Mucosa of stomach (tissue), 1 donor: ENCODE measurements around the gene FKTN.

Experiments
- H3K27me3 ChIP-seq: one replicate; pipeline ENCODE4 v1.7.0; 2013; ENCODE audit warnings: mild to moderate bottlenecking, low read length; ENCODE audit not compliant: control insufficient read depth, insufficient read depth
- H3K36me3 ChIP-seq: one replicate; pipeline ENCODE4 v1.7.0; 2013; ENCODE audit warnings: low read length; ENCODE audit not compliant: control insufficient read depth, insufficient read depth
- H3K4me1 ChIP-seq: one replicate; pipeline ENCODE4 v1.7.0; 2013; ENCODE audit warnings: mild to moderate bottlenecking, low read length; ENCODE audit not compliant: control insufficient read depth, insufficient read depth
- H3K4me3 ChIP-seq: one replicate; pipeline ENCODE4 v1.7.0; 2013; ENCODE audit warnings: low read length
- H3K9ac ChIP-seq: one replicate; pipeline ENCODE4 v1.7.0; 2013; ENCODE audit warnings: mild to moderate bottlenecking, low read length, moderate library complexity
- H3K9me3 ChIP-seq: one replicate; pipeline ENCODE4 v1.7.0; 2013; ENCODE audit warnings: mild to moderate bottlenecking, low read length, moderate library complexity; ENCODE audit not compliant: control insufficient read depth
- donor health status: Pancreatic carcinoma.

Gene FKTN

DNA sequence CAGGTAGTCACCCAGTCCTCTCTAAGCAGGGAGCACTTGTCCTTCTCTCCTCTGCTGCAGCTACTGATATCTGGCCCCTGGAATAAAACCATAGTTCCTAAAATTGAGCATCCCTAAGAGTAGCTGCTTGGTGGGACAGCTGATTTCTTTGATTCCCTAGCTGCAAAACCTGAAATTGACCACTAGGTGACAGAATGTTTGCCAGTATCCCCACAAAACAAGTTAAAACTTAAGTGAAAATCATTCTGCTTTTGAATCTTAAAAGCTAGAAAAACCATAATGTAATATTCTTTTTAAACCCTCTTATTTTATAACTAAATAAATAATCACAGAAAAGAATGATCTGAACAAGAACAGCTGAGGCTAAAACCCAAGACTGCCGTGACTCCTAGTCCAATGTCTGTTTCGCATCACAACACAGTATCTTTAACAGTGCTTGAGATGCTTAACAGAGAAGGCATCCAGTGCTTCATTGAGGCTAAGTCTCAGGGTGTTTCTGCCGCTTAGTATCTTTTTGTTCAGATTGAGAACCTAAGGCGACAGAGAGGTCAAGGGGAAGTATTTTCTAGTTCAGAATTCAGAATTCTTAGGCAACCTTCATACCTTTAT is 80.0 kb downstream of the FKTN start:
- Histone ChIP-seq H3K9ac (no peak overlapping the region), H3K36me3 (no peaks in the 10 kb centered on the region), H3K9me3 (no peaks in the 10 kb centered on the region)

DNA sequence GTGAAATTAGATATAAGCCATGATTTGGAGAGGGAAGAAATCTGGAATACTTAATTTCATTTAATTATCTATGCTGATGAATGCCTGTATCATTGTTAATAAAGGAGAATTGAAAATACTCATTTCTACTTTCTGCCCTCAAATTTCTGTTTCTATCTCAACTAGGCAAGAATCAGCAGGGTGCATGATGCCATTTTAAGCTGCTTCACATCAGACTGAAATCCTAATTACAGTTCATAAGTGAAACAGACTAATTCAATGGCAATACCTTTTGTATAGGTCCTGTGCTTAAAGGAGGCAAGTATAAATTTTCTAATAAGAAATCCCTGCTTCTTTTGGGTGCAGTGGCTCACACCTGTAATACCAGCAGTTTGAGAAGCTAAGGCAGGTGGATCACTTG is 82.0 kb downstream of the FKTN start:
- Histone ChIP-seq H3K9ac (no peak overlapping the region), H3K9me3 (no peaks in the 10 kb centered on the region), H3K27me3 (no peaks in the 10 kb centered on the region), H3K4me1 (no peaks in the 10 kb centered on the region), H3K4me3 (no peak overlapping the region), H3K36me3 (no peaks in the 10 kb centered on the region)

More for the DNA sequence above, 80.0 kb downstream of the FKTN start:
- no peaks in the 10 kb centered on the region for H3K27me3 ChIP-seq
- no peaks in the 10 kb centered on the region for H3K4me1 ChIP-seq
- H3K4me3 ChIP-seq, result no peak overlapping the region

DNA sequence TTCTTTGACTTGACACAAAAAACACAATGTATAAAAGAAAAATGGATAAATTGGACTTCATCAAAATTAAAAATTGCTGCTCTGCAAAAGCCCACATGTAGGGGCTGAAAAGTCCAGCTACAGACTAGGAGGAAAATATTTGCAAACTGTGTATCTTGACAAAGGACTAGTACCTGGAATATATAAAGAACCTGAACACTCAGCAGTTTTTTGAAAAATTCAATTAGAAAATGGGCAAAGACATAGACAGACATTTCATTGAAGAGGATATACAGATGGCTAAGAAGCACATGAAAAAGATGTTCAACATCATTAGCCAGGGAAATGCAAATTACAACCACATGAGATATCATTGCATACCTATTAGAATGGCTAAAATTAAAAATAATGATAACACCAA is 85.9 kb downstream of the FKTN start:
- Histone ChIP-seq H3K9ac (no peak overlapping the region), H3K9me3 (no peaks in the 10 kb centered on the region), H3K4me1 (no peaks in the 10 kb centered on the region), H3K4me3 (no peak overlapping the region), H3K36me3 (no peaks in the 10 kb centered on the region), H3K27me3 (no peaks in the 10 kb centered on the region)

DNA sequence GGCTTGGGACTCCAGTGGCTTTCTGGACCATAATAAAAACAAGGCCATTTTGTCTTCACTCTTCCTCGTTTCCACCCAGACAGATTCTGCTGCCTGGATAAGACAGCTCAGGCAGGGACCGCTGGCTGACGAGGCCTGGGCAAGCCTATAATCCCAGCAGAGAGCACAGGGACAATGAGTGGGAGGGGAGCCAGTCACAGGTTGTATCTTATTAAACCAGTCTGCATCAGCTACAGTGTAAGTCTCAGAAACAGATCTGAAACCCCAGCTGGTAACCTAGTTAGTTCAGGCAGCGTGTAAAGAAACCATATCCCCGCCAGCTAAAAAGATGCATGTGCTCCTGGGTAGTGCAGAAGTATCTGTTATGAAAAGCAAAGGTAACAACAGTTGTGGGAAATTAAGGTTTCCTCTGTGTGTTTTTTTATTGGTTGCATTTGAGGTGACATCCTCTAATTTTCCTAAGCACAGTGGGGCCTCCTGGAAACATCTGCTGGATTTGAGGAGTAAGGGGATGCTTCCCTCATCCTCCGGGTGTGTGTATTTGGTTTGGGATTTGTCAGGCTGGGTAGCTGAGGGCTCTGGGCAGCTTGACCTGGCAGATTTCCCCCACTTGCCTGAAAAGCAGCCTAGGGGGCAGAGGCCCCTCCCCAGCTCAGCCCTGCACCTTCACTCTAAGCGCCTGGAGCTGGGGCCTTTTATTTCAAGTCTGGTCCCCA is 89.1 kb downstream of the FKTN start:
- no peaks in the 10 kb centered on the region for H3K36me3 ChIP-seq
- no peaks in the 10 kb centered on the region for H3K27me3 ChIP-seq
- H3K4me1 ChIP-seq, result no peaks in the 10 kb centered on the region
- H3K9me3 ChIP-seq, result no peaks in the 10 kb centered on the region
- H3K4me3 ChIP-seq, result no peak overlapping the region
- H3K9ac ChIP-seq, result no peak overlapping the region

DNA sequence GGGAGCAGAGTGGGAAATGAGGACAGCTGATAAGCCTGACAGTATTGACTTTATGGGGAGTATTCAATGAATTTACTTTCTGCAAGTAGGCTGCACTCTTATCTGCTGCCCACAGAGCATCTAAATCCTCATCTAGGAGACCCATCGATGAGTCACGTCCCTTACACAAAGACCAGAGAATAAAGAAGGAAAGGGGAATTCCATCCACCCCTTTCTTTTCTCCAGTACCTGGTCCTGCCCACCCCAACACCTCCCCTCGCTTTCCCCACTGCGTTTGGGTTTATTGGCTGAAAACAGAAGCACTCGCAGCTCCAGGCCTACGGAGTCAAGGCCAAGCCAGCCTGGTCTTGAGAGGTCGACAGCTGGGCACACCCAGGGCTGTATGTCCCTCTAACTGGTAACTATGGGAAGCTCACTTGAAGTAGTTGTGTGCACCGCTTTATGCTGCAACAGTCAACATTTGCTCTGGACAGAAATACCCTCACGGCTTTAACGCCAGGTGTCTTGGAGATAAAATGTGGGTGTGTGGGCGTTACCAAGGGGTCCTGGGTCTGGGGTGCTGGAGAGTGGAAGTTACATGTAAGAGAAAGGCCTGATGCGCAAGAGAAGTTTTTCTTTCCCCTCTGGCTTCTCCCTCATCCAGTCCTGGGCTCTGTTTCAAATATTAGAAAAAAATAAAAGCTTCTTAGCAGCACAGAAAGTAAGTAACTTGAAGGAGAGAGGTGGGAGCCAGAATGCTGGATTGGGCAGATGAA is 89.8 kb downstream of the FKTN start:
- H3K36me3 ChIP-seq, result no peaks in the 10 kb centered on the region
- H3K9me3 ChIP-seq, result no peaks in the 10 kb centered on the region
- no peaks in the 10 kb centered on the region for H3K4me1 ChIP-seq
- no peaks in the 10 kb centered on the region for H3K27me3 ChIP-seq
- no peak overlapping the region for H3K9ac ChIP-seq
- no peak overlapping the region for H3K4me3 ChIP-seq

DNA sequence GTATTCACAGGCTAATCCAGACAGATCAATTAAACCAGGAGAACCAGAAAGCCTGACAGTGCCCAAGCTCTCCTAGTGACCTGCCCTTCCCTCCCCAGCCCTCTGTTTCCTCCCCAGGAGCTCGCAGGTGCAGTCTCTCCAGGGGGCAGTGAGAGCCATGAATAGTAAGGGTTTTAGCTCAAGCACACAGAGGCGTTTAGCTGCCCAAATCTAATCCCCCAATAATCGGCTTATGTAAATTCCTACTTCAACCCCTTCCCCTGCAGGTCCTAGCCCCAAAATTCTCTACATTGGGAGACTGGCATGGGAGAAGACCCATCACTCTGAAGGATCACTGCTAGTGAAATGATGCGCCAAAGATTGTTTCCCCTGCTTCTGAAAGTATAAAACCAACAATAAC is 93.9 kb downstream of the FKTN start:
- no peak overlapping the region for H3K4me3 ChIP-seq
- H3K27me3 ChIP-seq, result peaks cover 21% of the 10 kb centered on the region
- H3K36me3 ChIP-seq, result no peaks in the 10 kb centered on the region
- no peaks in the 10 kb centered on the region for H3K4me1 ChIP-seq
- no peaks in the 10 kb centered on the region for H3K9me3 ChIP-seq
- no peak overlapping the region for H3K9ac ChIP-seq

DNA sequence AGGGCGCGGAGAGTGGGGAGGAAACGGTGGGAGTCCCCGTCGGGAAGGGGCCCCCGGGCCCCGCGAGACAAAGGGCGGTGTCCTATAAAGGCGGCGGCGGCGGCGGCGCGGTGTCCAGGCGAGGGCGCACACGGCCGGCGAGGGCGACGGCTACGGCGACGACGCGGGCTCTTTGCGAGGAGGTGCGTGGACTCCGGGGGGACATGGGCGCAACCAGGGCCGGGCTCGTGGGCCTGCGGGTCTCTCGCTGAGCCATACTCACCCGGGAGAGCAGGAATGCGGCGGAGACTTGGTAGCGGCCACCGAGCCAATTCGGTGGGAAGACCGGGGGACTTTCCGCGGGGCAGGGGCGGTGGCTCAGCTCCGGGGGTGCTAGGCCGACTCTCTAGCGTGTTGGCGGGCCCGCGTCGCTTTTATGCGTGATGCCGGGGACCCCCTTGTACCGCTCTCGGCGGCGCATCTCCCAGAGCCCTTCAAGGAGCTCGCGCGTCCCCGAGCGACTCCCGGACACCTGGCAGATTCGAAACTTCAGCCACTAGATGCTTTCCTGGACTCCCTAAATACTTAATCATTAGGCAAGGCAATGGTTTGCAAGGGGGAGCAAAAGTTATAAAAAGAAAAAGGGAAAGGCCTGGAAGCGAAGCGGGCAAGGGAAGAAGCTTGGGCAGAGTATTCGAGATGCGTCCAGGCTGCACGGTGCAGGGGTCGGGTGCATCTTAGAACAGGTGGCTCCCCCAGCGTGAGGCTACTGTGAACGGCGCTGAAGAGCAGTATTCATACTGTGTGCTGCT is 98.4 kb downstream of the FKTN start:
- H3K4me1 ChIP-seq, result no peaks in the 10 kb centered on the region
- peak overlapping the region; percentile 17 for H3K9ac ChIP-seq
- no peaks in the 10 kb centered on the region for H3K9me3 ChIP-seq
- peak overlapping the region; percentile 19 for H3K4me3 ChIP-seq
- peaks cover 29% of the 10 kb centered on the region for H3K27me3 ChIP-seq
- H3K36me3 ChIP-seq, result no peaks in the 10 kb centered on the region

DNA sequence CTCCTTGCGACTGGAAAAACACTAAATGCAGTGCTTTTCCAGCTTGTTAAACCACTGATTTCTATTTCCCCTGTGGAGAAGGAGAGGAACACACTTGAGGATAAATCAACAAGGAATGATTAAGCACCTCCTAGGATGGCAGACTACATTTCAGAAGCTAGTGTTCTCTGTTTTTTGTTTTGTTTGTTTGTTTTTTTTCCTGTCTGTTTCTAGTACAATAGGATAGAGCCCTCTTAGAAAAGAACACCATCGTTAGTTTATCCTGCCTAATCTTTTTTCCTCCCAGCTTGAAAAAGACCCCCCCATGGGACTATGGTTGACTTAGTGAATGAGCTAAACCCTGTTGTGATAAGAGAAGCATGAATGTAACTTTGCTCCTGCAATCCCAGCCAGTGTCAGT is 100.4 kb downstream of the FKTN start:
- H3K4me1 ChIP-seq, result no peaks in the 10 kb centered on the region
- H3K27me3 ChIP-seq, result peaks cover 29% of the 10 kb centered on the region
- H3K9ac ChIP-seq, result no peak overlapping the region
- H3K36me3 ChIP-seq, result no peaks in the 10 kb centered on the region
- no peak overlapping the region for H3K4me3 ChIP-seq
- H3K9me3 ChIP-seq, result no peaks in the 10 kb centered on the region

DNA sequence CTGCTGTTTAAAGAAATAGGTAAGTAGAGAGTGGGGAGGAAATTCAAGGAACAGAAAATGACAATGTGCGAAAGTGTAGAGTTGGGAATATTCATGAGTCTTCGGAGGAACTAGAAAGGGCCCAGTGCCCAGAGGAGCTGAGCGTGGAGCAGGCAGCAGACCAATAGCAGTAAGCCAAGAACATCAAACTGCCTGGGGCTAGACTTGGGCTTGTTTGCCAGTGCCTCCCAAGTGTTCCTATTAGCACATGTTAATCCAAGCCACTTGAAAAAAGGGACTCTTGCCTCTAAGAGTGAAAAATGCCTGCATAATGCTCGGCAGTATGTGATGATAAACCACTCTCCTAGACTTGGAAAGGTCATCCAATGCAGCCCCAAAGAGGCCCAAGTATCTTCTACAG is 103.1 kb downstream of the FKTN start:
- no peaks in the 10 kb centered on the region for H3K4me1 ChIP-seq
- no peaks in the 10 kb centered on the region for H3K36me3 ChIP-seq
- H3K9me3 ChIP-seq, result no peaks in the 10 kb centered on the region
- H3K4me3 ChIP-seq, result no peak overlapping the region
- no peak overlapping the region for H3K9ac ChIP-seq
- H3K27me3 ChIP-seq, result peaks cover 15% of the 10 kb centered on the region

DNA sequence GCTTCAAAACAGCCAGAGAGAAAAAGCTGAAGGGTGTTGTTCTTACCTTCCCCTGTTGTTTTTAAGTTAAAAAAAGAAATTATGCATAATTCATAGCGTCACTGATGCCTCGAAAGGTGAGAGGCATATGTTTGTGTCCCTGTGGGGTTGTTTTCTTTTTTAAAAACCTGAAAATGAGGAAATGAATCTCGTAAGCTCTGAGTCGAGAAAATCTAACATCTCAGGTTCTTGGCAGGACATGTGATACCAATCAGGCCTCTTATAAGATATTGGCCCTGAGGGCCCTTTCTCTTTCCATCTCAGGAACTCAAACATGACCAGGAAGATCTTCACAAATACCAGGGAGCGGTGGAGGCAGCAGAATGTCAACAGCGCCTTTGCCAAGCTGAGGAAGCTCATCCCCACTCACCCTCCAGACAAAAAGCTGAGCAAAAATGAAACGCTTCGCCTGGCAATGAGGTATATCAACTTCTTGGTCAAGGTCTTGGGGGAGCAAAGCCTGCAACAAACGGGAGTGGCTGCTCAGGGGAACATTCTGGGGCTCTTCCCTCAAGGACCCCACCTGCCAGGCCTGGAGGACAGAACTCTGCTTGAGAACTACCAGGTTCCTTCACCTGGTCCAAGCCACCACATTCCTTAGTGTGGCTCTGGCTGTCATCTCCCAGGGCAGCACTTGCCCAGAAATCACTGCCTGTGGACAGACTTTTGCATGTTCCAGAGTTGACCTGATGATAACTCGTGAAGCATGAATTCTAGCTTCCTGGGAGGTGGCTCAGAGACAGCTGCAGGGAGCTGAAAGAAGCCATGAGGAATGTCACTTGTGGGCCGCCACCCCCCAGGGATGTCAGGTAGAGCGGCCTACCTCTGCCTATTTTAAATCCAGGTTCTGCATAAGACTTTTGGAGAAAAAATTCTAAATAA is 104.5 kb downstream of the FKTN start, which contains the start of gene TAL2:
Gene TAL2, plus strand, starts transcription at position 274 of the 921 bp plus-strand sequence. Its CDS starts 40 bp downstream, at position 314.
- Histone ChIP-seq H3K9ac (no peak within 1 kb of the TSS), H3K9me3 (no peaks in the 10 kb centered on the region), H3K36me3 (no peaks in the 10 kb centered on the region), H3K4me1 (no peaks in the 10 kb centered on the region), H3K4me3 (no peak within 1 kb of the TSS), H3K27me3 (peaks cover 1% of the 10 kb centered on the region)

DNA sequence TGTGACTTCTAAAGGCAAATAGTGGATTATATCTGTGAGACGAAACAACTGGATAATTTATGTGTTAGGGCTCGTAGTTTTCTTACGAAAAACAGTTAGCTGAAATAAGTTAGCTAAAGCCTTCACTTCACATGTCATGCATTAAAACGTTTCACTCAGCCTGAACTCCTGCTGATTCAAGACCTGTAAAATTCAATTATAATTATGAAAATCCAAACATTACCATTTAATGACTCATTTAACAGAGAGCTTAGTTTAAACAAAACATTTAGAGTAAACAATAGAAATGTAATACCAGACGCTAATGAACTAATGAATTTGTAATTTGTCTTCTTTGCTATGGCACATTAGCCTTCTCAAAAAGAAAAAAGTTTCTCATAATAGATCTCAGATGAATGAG is 106.0 kb downstream of the FKTN start:
- Histone ChIP-seq H3K27me3 (no peaks in the 10 kb centered on the region), H3K4me3 (no peak overlapping the region), H3K36me3 (no peaks in the 10 kb centered on the region), H3K4me1 (no peaks in the 10 kb centered on the region), H3K9ac (no peak overlapping the region), H3K9me3 (no peaks in the 10 kb centered on the region)
